B cell (primary cell): ENCODE measurements around the gene NELL1. TPM values are rescaled to one million over a fixed set of nuclear protein-coding genes. Genes with fewer than 3 reads are reported as not detected.

ENCODE experiments used
- ATAC-seq: fragments of 200-7000 bp; cut with Tn5 transposase; one replicate; pipeline ENCODE4 v1.10.0; 2021; ENCODE audit warnings: low read depth, mild to moderate bottlenecking, moderate number of reproducible peaks, moderate library complexity
- CTCF ChIA-PET: fragments of 350-600 bp; sonication (Branson Sonifier 250); formaldehyde crosslinking; loops from one replicate; lab custom pipeline; 2021; ENCODE audit warnings: antibody characterized with exemption, inconsistent platforms; lab: Charles Lee
- POLR2A ChIA-PET: fragments of 350-600 bp; sonication (Branson Sonifier 250); formaldehyde crosslinking; loops from one replicate; lab custom pipeline; 2021; ENCODE audit warnings: antibody characterized with exemption; lab: Charles Lee
- DNase-seq: peaks from one replicate; pipeline ENCODE4 v3.0.0; 2013
- H2AFZ ChIP-seq: 2 replicates; pipeline ENCODE4 v1.6.1; 2012; ENCODE audit warnings: mild to moderate bottlenecking, low read depth, low read length; ENCODE audit not compliant: insufficient read depth, poor library complexity, severe bottlenecking
- H3K27ac ChIP-seq, 2 donors: 1 replicate in 1 of 2; 2 replicates in 1 of 2; pipeline ENCODE4 v1.5.1; 2012 to 2013; ENCODE audit warnings: low read length in 2 of 2, mild to moderate bottlenecking in 2 of 2, moderate library complexity in 1 of 2
- H3K27me3 ChIP-seq, 4 experiments: fragments of 200-600 bp in 1 of 4; sonication (generic) in 1 of 4; replicated peaks in 1 of 4; 1 replicate in 2 of 4; 2 replicates in 2 of 4; pipeline versions ENCODE4 v1.6.1 to v1.7.0; 2013 to 2016; ENCODE audit warnings: low read length in 3 of 4, mild to moderate bottlenecking in 2 of 4, mixed read lengths in 1 of 4, moderate library complexity in 1 of 4; ENCODE audit not compliant: insufficient read depth in 4 of 4, control insufficient read depth in 3 of 4; ENCODE audit errors: control extremely low read depth in 1 of 4
- H3K36me3 ChIP-seq, 2 experiments: replicated peaks in 1 of 2; 1 replicate in 1 of 2; 2 replicates in 1 of 2; pipeline versions ENCODE4 v1.6.1 to v1.7.1; 2013; ENCODE audit warnings: low read length in 1 of 2; ENCODE audit not compliant: insufficient read depth in 2 of 2, control insufficient read depth in 1 of 2; ENCODE audit errors: control extremely low read depth in 1 of 2, extremely low read depth in 1 of 2
- H3K4me1 ChIP-seq, 2 donors: fragments of 200-600 bp in 1 of 2; sonication (generic) in 1 of 2; 1 replicate in 1 of 2; 2 replicates in 1 of 2; pipeline versions ENCODE4 v1.5.1 to v1.6.1; 2013 to 2017; ENCODE audit warnings: low read length in 2 of 2; ENCODE audit not compliant: control insufficient read depth in 2 of 2, insufficient read depth in 2 of 2
- H3K4me2 ChIP-seq: replicated peaks from 2 replicates; pipeline ENCODE3; 2012; ENCODE audit warnings: mild to moderate bottlenecking, low read depth, low read length; ENCODE audit not compliant: poor library complexity, severe bottlenecking
- H3K4me3 ChIP-seq, 5 experiments: fragments of 200-600 bp in 1 of 5; sonication (generic) in 1 of 5; 1 replicate in 3 of 5; 2 replicates in 2 of 5; pipeline versions ENCODE4 v1.5.1 to v1.7.0; 2011 to 2016; ENCODE audit warnings: low read length in 4 of 5, mild to moderate bottlenecking in 4 of 5, low read depth in 2 of 5, control low read depth in 1 of 5, moderate library complexity in 1 of 5; ENCODE audit not compliant: insufficient read depth in 1 of 5; ENCODE audit errors: control extremely low read depth in 1 of 5, extremely low read depth in 1 of 5
- H3K79me2 ChIP-seq: fragments of 200-600 bp; sonication (generic); one replicate; pipeline ENCODE4 v1.6.0; 2016; ENCODE audit warnings: low read length; ENCODE audit not compliant: control insufficient read depth, insufficient read depth
- H3K9ac ChIP-seq: fragments of 200-600 bp; sonication (generic); 2 replicates; pipeline ENCODE4 v1.6.1; 2017; ENCODE audit warnings: mild to moderate bottlenecking, low read length, moderate library complexity
- H3K9me3 ChIP-seq, 3 donors: one replicate each; pipeline versions ENCODE4 v1.6.1 to v1.7.1; 2013; ENCODE audit warnings: low read length in 2 of 3; ENCODE audit not compliant: control insufficient read depth in 2 of 3, insufficient read depth in 1 of 3; ENCODE audit errors: control extremely low read depth in 1 of 3
- H4K20me1 ChIP-seq: 2 replicates; pipeline ENCODE4 v1.6.0; 2012; ENCODE audit warnings: mild to moderate bottlenecking, low read length; ENCODE audit not compliant: insufficient read depth, control insufficient read depth, poor library complexity, severe bottlenecking
- H3K27ac Mint-ChIP-seq: one replicate; pipeline ENCODE4 v1.8.0; 2021; ENCODE audit warnings: mixed read lengths
- H3K27me3 Mint-ChIP-seq: one replicate; pipeline ENCODE4 v1.8.0; 2021; ENCODE audit warnings: mixed read lengths
- H3K4me1 Mint-ChIP-seq: one replicate; pipeline ENCODE4 v1.8.0; 2021; ENCODE audit warnings: mixed read lengths
- H3K4me3 Mint-ChIP-seq: one replicate; pipeline ENCODE4 v1.8.0; 2021; ENCODE audit warnings: mixed read lengths
- H3K9me3 Mint-ChIP-seq: one replicate; pipeline ENCODE4 v1.8.0; 2022; ENCODE audit warnings: mixed read lengths; ENCODE audit not compliant: insufficient read depth
- EZH2 ChIP-seq: IDR thresholded peaks from 2 replicates; pipeline ENCODE4 v1.6.1; 2012; ENCODE audit warnings: borderline replicate concordance, low read depth, mild to moderate bottlenecking, moderate library complexity, low read length; ENCODE audit not compliant: insufficient read depth, poor library complexity, severe bottlenecking
- WGBS: methylation state at CpG from one replicate; pipeline ENCODE4 v1.1.5; 2013; ENCODE audit warnings: missing lambda C conversion rate; ENCODE audit not compliant: insufficient coverage; 5-methylcytosine and 5-hydroxymethylcytosine counted together
- intact Hi-C: fragments of 100-400 bp; cut with micrococcal nuclease; formaldehyde crosslinking; loops from one replicate; pipeline ENCODE4 v1.10.0; 2022
- polyA plus RNA-seq: library from polyadenylated mRNA; depleted of rRNA; stranded (reverse); fragments of >200 nt; gene quantifications from 2 replicates; pipeline ENCODE4 v1.2.3, GENCODE V29; 2012
- total RNA-seq, 2 donors: library from RNA; stranded (reverse); fragments of 120-200 nt in 1 of 2; gene quantifications; 1 replicate in 1 of 2; 2 replicates in 1 of 2; pipeline versions ENCODE4 v1.2.3 to v1.2.4, GENCODE V29; 2013 to 2022
- TF ChIP-seq, protein P1 (sequence below): fragments of 200-600 bp; IDR thresholded peaks from one replicate; pipeline ENCODE4 v1.8.0; 2022; ENCODE audit warnings: antibody characterized with exemption, mild to moderate bottlenecking

NELL1 gene
- total and polyA plus RNA-seq, 2 donors (not counting 1 experiment from before 2014, with no cell fraction given), result not detected

GRCh38 chr11:21195995-21196394 lies 526.6 kb downstream of the NELL1 start:
- no peak overlapping the region for H3K9ac ChIP-seq
- no peak overlapping the region for H3K27ac Mint-ChIP-seq
- H3K4me2 ChIP-seq, result no peak overlapping the region
- H3K4me1 ChIP-seq, result no peaks in the 10 kb centered on the region
- no peaks in the 10 kb centered on the region for H4K20me1 ChIP-seq
- H3K4me3 Mint-ChIP-seq, result no peak overlapping the region
- intact Hi-C loops, result no loop called here
- no peaks in the 10 kb centered on the region for H3K27me3 ChIP-seq
- no peak overlapping the region for H3K4me3 ChIP-seq
- CTCF ChIA-PET, result no interaction called here
- ATAC-seq, result no peak
- H2AFZ ChIP-seq, result no peak overlapping the region
- TF ChIP-seq, protein P1, sequence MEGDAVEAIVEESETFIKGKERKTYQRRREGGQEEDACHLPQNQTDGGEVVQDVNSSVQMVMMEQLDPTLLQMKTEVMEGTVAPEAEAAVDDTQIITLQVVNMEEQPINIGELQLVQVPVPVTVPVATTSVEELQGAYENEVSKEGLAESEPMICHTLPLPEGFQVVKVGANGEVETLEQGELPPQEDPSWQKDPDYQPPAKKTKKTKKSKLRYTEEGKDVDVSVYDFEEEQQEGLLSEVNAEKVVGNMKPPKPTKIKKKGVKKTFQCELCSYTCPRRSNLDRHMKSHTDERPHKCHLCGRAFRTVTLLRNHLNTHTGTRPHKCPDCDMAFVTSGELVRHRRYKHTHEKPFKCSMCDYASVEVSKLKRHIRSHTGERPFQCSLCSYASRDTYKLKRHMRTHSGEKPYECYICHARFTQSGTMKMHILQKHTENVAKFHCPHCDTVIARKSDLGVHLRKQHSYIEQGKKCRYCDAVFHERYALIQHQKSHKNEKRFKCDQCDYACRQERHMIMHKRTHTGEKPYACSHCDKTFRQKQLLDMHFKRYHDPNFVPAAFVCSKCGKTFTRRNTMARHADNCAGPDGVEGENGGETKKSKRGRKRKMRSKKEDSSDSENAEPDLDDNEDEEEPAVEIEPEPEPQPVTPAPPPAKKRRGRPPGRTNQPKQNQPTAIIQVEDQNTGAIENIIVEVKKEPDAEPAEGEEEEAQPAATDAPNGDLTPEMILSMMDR, result no peak
- TF ChIP-seq EZH2, result no peak
- no peaks in the 10 kb centered on the region for H3K4me1 Mint-ChIP-seq
- peaks cover 14% of the 10 kb centered on the region for H3K9me3 Mint-ChIP-seq
- no peaks in the 10 kb centered on the region for H3K79me2 ChIP-seq
- H3K9me3 ChIP-seq, result no peaks in the 10 kb centered on the region
- H3K36me3 ChIP-seq, result no peaks in the 10 kb centered on the region
- H3K27me3 Mint-ChIP-seq, result no peaks in the 10 kb centered on the region
- POLR2A ChIA-PET, result no interaction called here
- no peak for DNase-seq
- WGBS, result 50% methylated on average over 2 of the region's 2 CpGs
- no peak overlapping the region for H3K27ac ChIP-seq

GRCh38 chr11:21198498-21198897 lies 529.1 kb downstream of the NELL1 start:
- ChIA-PET POLR2A (no interaction called here), CTCF (no interaction called here)
- Histone ChIP-seq H3K27me3 (no peaks in the 10 kb centered on the region), H3K9ac (no peak overlapping the region), H3K4me2 (no peak overlapping the region), H3K79me2 (no peaks in the 10 kb centered on the region), H3K36me3 (no peaks in the 10 kb centered on the region), H3K4me1 (no peaks in the 10 kb centered on the region), H3K4me3 (no peak overlapping the region), H3K27ac (no peak overlapping the region), H2AFZ (no peak overlapping the region), H4K20me1 (no peaks in the 10 kb centered on the region), H3K9me3 (no peaks in the 10 kb centered on the region)
- H3K27me3 Mint-ChIP-seq, result no peaks in the 10 kb centered on the region
- no peak overlapping the region for H3K27ac Mint-ChIP-seq
- intact Hi-C loops, result no loop called here
- H3K9me3 Mint-ChIP-seq, result peaks cover 10% of the 10 kb centered on the region
- WGBS, result 75% methylated on average over 3 of the region's 3 CpGs
- DNase-seq (no peak), ATAC-seq (no peak)
- no peaks in the 10 kb centered on the region for H3K4me1 Mint-ChIP-seq
- no peak overlapping the region for H3K4me3 Mint-ChIP-seq
- TF ChIP-seq, protein P1, result no peak
- TF ChIP-seq EZH2, result no peak
